NCI-H1930 (cell line): ENCODE measurements around the gene KRTAP5-9.
"Not testable (repeated sequence)": the region's sequence is repeated elsewhere in the genome, so short reads cannot be mapped to it uniquely, and the experiment has no call there.

Experiments used
- DNase-seq, 2 experiments: peaks; one replicate each; lab custom pipeline; 2025; lab: John Stamatoyannopoulos, UW

The KRTAP5-9 gene

GRCh38 chr11:71588314-71588713 lies 40.1 kb downstream of the KRTAP5-9 start:
- DNase-seq, result not testable (repeated sequence)

DNA sequence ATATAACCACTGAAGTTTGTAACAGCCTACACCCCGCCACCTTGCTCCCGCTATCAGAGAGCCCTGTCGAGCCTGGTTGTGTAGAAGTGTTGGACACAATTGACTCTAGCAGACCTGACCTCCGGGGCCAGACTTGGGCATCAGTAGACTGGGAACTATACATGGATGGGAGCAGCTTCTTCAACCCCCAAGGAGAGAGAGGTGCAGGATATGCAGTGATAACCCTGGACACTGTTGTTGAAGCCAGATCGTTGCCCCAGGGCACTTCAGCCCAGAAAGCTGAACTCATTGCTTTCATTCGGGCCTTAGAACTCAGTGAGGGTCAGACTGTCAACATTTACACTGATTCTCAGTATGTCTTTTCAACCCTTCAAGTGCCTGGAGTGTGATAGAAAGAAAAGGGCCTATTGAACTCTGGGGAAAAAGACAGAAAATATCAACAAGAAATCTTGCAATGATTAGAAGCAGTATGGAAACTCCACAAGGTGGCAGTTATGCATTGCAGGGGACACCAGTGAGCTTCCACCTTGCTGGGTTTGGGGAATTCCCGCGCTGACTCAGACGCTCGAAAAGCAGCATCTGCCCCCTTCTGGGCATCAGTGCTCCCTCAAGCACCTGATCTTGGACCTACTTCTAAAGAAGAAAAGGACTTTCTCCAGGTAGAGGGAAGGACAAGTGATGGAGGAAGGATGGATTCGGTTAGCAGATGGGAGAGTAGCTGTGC lies 40.8 kb downstream of the KRTAP5-9 start:
- peak in 1 of 2 experiments; percentile 14 for DNase-seq

GRCh38 chr11:71589546-71589920 lies 41.3 kb downstream of the KRTAP5-9 start:
- not testable (repeated sequence) for DNase-seq
